VCaP (cell line): ENCODE results near the gene FMNL3.

Experiments used
- H3K27ac ChIP-seq: fragments of 450-650 bp; 2 replicates; pipeline ENCODE4 v1.5.1; 2017
- TF ChIP-seq, protein P1 (sequence below): fragments of 450-650 bp; conservative IDR thresholded peaks from 2 replicates; pipeline ENCODE4 v1.5.1; 2017; ENCODE audit warnings: mild to moderate bottlenecking, moderate library complexity

FMNL3 gene

DNA sequence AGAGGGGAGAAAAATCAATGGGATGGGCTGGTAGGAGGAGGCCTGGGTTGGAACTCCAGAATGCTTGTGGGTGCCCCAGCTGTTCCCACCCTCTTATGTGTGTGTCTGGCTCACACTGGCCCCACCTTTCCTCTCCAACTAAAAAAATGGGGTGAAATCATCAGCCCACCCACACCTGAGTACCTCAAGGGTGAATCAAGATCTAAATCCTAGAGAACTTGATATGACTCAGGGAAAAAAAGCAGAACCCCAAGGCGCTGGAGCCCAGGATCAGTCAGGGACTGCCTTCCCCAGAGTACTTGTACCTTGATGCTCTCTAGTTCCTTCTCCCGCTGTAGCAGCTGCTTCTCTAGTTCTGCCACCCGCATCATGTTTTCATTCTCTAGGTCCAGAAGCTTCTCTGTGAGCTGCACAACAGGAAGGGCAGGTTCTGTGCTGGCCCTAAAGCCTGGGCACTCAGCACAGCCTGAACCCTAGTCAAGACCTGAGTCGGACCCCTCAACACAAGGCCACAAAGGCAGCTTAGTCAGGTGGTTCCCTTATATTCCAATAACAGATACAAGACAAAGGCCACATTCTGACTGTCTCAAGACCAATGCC is 54.2 kb downstream of the FMNL3 start:
- TF ChIP-seq, protein P1, sequence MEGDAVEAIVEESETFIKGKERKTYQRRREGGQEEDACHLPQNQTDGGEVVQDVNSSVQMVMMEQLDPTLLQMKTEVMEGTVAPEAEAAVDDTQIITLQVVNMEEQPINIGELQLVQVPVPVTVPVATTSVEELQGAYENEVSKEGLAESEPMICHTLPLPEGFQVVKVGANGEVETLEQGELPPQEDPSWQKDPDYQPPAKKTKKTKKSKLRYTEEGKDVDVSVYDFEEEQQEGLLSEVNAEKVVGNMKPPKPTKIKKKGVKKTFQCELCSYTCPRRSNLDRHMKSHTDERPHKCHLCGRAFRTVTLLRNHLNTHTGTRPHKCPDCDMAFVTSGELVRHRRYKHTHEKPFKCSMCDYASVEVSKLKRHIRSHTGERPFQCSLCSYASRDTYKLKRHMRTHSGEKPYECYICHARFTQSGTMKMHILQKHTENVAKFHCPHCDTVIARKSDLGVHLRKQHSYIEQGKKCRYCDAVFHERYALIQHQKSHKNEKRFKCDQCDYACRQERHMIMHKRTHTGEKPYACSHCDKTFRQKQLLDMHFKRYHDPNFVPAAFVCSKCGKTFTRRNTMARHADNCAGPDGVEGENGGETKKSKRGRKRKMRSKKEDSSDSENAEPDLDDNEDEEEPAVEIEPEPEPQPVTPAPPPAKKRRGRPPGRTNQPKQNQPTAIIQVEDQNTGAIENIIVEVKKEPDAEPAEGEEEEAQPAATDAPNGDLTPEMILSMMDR = no peak
- no peak overlapping the region for H3K27ac ChIP-seq

DNA sequence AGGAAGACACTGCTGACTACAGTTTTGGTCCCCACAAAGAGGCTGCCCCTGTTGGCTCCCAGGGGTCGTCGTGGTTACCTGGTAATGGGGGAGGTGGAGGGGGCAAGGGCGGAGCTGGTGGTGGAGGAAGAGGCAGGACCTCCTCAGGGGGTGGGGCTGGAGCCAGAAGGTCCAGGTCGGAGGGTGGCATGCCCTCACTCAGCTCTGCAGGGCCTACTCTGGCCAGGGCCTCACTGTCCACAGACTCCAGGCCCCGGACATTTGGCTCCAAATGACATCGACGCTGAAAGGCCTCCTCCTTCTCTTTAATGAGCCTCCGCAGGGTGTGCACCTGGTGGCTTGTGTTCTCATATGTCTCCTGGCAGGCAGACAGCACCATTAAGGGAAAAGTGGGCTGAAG is 55.4 kb downstream of the FMNL3 start:
- TF ChIP-seq, protein P1 = no peak

DNA sequence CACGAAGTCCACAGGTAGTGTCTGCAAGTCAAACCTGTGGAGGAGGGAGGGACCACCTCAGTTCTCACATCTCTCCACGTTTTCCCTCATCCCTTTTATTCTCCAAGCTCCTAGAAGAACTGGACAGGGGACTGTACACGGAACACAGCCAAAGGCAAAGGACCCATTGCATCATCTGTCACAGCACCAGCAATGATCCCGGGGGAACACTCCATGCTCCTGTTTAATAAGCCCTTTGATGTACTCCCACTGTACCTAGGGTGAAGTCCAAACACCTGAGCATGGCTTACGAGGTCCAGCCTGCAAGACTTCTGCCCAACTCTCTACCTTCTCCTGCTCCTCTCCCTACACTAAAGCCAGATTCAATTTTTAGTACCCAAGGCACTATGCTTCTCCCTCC is 57.3 kb downstream of the FMNL3 start:
- TF ChIP-seq, protein P1 = no peak
- H3K27ac ChIP-seq = no peak overlapping the region

More for the DNA sequence above, 55.4 kb downstream of the FMNL3 start:
- no peak overlapping the region for H3K27ac ChIP-seq

DNA sequence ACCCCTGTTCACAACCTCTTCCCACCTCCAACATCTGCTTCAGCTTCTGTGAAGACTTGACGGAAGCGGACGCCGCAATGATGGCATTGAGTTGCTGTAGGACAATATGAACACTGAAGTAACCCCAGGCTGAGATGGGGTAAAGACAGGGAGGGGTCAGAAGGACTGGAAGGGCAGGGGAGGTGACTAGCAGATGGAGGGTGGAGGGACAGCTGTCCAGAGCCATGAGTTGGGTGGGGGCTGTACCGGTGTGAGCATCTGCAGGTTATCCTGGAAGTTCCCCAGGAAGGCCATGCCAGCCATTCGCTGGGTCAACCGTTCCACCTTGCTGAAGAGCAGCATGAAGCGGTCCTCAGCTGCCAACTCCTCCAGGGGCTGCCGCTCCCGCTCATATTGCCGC is 57.8 kb downstream of the FMNL3 start:
- no peak overlapping the region for H3K27ac ChIP-seq
- TF ChIP-seq, protein P1 = no peak

DNA sequence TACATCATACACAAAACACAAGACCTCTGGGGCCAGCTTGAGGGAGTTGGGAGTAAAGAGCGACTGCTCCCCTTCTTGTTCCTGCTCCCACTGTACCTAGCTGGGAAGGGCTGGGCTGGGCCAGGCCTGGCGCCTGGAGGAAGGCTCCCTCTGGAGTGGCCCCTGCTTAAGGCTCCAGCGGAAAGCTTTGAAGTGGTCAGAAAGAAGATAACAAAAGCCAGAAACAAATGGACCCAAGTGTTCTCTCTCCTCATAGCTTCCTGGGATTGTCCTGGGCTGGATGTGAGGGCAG is 58.5 kb downstream of the FMNL3 start:
- no peak overlapping the region for H3K27ac ChIP-seq
- TF ChIP-seq, protein P1 = no peak

DNA sequence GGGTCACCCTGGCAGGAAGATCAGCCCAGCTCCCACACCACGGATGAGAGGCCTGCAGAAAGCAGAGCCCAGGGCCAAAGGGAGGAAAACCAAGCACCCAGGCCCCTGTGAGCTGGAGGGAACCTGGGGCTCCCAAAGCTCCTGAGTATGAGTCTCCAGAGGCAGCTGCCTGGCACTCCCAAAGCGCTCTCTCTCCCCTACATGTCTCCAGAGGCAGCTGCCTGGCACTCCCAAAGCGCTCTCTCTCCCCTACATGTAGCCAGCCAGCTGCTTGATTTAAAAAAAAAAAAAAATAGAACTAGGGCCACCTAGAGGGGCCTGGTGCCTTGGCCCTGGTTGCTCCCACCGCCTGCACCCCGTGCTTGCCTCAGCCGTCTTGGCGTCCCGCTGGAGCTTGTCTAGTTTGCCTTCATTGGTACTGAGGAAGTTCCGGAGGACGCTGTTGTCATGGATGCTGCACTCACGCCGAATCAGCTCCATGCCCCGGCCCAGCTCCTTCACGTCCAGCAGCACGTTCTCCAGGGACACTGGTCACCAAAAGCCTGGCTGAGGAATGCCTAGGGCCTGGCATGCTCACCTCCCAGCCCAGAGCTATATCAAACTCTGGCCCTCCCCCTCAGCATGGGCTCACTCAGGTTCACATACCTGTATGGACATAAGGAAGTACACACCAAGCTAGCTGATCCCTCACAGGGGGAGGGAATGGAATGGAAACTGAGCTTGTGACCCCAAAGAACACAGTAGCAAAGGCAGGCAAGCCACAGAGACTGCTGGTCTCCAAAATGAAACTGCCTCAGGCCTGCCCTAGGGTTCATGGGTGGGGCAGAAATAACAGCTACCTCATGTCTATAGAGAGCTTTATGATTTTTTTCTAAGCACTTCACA is 59.1 kb downstream of the FMNL3 start:
- no peak overlapping the region for H3K27ac ChIP-seq
- TF ChIP-seq, protein P1 = no peak

DNA sequence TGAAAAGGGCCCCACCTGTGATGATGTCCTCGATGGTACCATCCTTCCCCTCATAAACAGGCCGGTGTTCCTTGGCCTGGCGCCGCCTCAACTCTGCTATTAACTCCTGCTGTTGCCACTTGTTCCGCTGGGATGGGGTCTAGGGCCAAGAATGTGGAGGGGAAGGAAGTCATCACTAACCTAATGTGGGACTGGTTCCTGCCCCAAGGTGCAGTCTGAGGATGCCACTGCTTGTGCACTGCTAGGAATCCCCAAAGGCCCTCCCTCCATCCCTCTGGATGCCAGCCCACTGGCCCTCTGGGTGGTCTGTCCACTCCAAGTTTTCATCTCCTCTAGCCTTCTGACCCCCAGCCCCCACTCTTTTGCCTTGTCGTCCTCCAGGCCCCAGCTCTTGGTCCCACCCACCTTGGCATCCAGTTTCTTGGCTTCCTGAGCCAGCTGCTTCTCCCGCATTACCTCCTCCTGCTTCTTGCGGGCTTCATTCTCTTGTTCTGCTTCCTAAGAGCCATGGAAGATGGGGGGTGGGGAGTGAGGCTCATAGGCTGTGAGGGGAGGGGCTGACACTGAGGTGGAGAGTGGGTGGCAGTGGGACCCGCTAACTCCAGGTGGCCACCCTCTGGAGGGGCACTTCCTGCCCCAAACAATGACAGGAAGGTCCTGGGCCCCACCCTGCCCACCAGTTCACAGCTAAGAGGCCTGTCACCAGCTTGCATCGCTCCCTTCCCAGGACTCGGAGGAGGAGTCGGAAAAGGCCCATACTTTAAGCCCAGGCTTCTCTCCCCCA is 60.1 kb downstream of the FMNL3 start:
- H3K27ac ChIP-seq = no peak overlapping the region
- TF ChIP-seq, protein P1 = no peak
